Stimulated activated memory B cell treated with anti-CD40 and anti-IgM and Interleukin-4, amounts not matched to agents 10 μg/mL and 1 μg/mL and 100 μg/mL, for 72 hours (primary cell): Measurements from ENCODE around the gene CDH13.
A peak's percentile ranks its signal among the peaks of the same experiment; 100 is the strongest.

Experiments
- ATAC-seq: fragments of 150-1000 bp; cut with Tn5 transposase; 2 replicates; pipeline ENCODE4 v1.10.0; 2021
- H3K27ac Mint-ChIP-seq: one replicate; pipeline ENCODE4 v1.8.0; 2022; ENCODE audit warnings: mild to moderate bottlenecking, mixed read lengths
- H3K27me3 Mint-ChIP-seq: one replicate; pipeline ENCODE4 v1.8.0; 2022; ENCODE audit warnings: mixed read lengths
- H3K36me3 Mint-ChIP-seq: one replicate; pipeline ENCODE4 v1.8.0; 2022; ENCODE audit warnings: mixed read lengths
- H3K4me1 Mint-ChIP-seq: one replicate; pipeline ENCODE4 v1.8.0; 2022; ENCODE audit warnings: mixed read lengths
- H3K4me3 Mint-ChIP-seq: one replicate; pipeline ENCODE4 v1.8.0; 2022; ENCODE audit warnings: mild to moderate bottlenecking, moderate library complexity, mixed read lengths
- H3K9me3 Mint-ChIP-seq: one replicate; pipeline ENCODE4 v1.8.0; 2022; ENCODE audit warnings: mixed read lengths

The CDH13 gene

DNA sequence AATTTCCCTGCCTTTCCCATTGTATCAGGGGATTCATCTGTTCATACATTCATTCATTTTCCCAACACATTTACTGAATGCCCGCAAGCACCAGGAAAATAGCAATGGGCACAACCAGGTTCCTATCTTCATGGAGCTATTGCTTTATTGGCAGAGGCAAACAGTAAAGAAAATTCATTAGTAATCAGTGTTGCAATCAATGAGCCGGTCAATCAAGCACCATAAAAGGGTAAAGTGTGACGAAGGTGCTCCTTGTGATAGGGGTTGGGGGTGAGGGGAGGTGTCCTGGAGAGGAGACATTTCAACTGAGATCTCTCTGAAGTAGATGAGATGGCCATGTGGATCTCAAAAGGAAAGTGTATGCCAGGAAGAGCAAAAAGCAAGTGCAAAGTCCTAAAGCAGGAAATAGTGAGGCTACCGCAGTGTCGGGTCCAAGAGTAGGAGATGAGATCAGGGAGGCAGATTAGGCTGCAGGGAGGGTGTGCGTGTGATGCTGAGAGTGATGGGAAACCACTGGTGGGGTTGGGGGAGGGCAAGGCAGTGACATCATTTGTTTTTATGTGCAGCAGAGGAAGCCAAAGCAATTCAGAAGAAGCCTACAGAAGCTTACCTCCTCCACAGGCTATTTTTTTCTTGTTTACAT is 28.4 kb downstream of the CDH13 start:
- peak overlapping the region; percentile 6 for H3K27ac Mint-ChIP-seq
- ATAC-seq: peak; percentile 57
- no peaks in the 10 kb centered on the region for H3K36me3 Mint-ChIP-seq
- peaks cover 7% of the 10 kb centered on the region for H3K27me3 Mint-ChIP-seq
- no peak overlapping the region for H3K4me3 Mint-ChIP-seq
- H3K4me1 Mint-ChIP-seq: peaks cover 42% of the 10 kb centered on the region
- no peaks in the 10 kb centered on the region for H3K9me3 Mint-ChIP-seq

DNA sequence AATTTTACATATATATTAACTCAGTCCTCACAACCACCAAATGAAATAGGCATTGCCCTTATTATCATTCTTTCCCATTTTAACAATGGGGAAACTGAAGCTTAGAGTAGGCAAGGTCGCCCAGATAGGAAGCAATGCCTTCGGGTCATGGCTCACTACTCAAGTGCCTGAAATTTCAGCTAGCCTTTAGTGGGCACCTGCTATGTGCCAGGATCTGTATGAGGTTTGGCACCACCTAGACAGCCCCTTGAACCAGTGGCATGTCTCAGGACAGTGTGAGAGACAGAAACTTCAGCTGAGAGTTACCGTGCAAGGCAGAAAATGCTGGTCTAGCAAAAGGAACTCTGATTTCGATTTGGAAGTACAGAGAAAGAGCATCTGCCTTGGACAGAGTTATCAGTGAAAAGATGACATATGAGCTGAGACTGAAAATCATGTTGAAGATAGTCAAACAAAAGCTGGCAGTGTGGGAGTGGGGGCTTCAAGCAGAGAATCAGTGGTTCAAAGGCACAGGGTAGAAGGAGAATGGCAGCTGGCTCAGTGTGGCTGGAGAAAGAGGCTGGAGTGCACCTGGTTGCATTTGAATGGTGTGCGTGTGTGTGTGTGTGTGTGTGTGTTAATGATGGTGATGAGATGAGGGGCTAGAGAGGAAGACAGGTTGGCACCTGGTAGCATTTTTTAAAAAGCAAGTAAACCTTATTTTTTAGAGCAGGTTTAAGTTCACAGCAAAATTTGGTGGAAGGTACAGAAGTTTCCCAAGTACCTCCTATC is 29.1 kb downstream of the CDH13 start:
- H3K4me1 Mint-ChIP-seq: peaks cover 45% of the 10 kb centered on the region
- H3K4me3 Mint-ChIP-seq: no peak overlapping the region
- no peaks in the 10 kb centered on the region for H3K36me3 Mint-ChIP-seq
- H3K9me3 Mint-ChIP-seq: no peaks in the 10 kb centered on the region
- ATAC-seq: no peak
- H3K27ac Mint-ChIP-seq: peak overlapping the region; percentile 6
- peaks cover 12% of the 10 kb centered on the region for H3K27me3 Mint-ChIP-seq

DNA sequence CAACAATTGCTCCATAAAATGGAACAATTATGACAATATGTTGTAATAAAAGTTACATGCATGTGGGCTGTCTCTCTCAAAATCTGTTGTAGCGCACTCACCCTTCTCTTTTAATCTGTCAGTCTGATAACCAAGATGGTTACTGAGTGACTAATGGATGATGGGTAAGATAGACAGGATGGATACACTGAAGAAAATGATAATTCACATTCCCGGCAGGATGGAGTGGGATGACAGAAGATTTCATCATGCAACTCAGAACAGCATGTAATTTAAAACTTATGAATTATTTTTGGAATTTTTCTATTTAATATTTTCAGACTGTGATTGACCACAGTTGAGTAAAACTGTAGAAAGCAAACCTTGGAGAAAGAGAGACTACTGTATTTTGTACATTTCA is 30.5 kb downstream of the CDH13 start:
- Mint-ChIP-seq H3K36me3 (no peaks in the 10 kb centered on the region), H3K4me1 (peaks cover 37% of the 10 kb centered on the region), H3K4me3 (no peak overlapping the region), H3K9me3 (no peaks in the 10 kb centered on the region), H3K27me3 (peaks cover 20% of the 10 kb centered on the region), H3K27ac (no peak overlapping the region)
- ATAC-seq: no peak

DNA sequence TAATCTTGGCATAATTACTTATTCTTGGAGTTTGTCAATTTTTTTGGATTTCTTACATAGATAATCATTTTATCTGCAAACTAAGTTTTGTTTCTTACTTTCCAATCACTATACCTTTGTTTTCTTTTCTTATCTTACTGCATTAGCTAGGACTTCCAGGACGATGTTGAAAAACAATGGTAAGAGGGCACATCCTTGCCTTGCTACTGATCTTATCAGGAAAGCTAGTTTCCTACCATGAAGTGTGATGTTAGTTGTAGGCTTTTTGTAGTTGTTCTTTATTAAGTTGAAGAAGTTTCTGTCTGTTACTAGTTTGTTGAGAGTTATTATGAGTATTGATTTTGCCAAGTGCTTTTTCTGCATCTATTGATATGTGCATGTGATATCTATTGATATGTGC is 31.0 kb downstream of the CDH13 start:
- Mint-ChIP-seq H3K27me3 (peaks cover 26% of the 10 kb centered on the region), H3K36me3 (no peaks in the 10 kb centered on the region), H3K9me3 (no peaks in the 10 kb centered on the region), H3K4me1 (peaks cover 35% of the 10 kb centered on the region), H3K4me3 (no peak overlapping the region), H3K27ac (no peak overlapping the region)
- ATAC-seq: no peak

DNA sequence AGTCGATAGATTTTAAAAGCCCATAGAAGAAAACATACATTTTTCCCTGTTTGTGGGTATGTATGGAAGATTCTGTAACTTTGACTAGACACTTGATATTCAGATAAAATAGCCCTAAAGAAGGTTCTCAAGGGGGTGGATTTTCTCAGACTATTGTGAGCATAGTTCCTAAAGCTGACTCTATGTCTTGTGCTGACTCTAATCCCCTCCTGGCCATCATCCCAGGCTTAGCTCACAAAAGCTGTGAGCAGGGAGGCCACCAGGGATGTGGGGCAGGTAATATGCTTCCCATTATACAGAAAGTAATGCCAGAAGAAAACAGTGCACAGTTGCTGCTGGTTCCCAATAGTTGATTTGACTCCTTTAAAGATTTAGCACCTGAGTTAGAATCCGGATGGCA is 32.0 kb downstream of the CDH13 start:
- H3K4me1 Mint-ChIP-seq: peaks cover 27% of the 10 kb centered on the region
- no peaks in the 10 kb centered on the region for H3K36me3 Mint-ChIP-seq
- no peak overlapping the region for H3K4me3 Mint-ChIP-seq
- H3K27me3 Mint-ChIP-seq: peaks cover 36% of the 10 kb centered on the region
- H3K27ac Mint-ChIP-seq: no peak overlapping the region
- ATAC-seq: no peak
- H3K9me3 Mint-ChIP-seq: no peaks in the 10 kb centered on the region

DNA sequence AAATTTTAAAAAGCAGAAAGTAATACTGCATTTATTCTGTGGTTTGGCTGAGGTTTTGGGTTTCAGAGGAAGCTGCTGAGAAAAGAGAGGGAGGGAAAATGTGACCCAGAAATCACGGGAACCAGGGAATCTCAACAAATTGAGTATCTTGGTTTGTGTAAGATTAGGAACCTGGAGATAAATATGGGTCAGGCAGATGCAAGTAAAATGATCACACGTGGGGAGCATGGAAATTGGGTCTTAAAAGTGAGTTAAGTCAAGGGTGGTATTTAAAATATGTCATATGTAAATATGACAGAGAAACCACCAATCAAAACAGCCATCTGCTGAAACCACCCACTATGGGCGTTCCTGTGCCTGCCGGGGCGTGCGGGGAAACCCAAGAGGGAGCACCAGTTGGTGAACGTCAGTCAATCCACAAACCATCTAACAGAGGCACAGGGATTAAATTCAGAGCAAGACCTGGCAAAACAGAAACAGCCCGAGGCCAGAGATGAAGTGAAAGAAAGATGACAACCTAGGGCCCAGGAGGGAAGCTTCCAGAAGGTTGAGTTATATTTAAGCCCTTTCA is 33.4 kb downstream of the CDH13 start:
- H3K4me3 Mint-ChIP-seq: no peak overlapping the region

DNA sequence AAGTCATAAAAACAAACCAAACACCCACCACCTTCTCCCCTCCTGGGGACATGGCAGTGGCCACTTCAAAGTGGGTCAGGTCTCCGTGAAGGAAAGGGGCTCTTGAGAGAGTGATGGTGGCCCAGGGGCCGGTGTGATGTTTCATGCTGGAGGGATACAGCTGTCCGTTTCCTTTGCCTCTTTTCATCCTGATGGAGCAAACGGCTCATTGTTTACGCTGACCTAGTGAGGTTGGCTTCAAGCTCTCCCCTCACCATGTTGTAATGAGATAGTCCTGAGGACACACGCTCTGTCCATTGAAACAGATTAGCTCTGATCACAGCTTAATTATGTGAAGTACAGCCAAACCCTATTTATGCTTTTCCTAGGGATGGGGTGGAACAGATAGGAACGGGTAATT is 34.2 kb downstream of the CDH13 start:
- Mint-ChIP-seq H3K4me3 (no peak overlapping the region), H3K4me1 (peaks cover 11% of the 10 kb centered on the region), H3K27me3 (peaks cover 48% of the 10 kb centered on the region), H3K27ac (no peak overlapping the region), H3K9me3 (no peaks in the 10 kb centered on the region), H3K36me3 (no peaks in the 10 kb centered on the region)
- no peak for ATAC-seq

More for the DNA sequence above, 33.4 kb downstream of the CDH13 start:
- Mint-ChIP-seq H3K36me3 (no peaks in the 10 kb centered on the region), H3K4me1 (peaks cover 17% of the 10 kb centered on the region), H3K9me3 (no peaks in the 10 kb centered on the region), H3K27ac (no peak overlapping the region), H3K27me3 (peaks cover 41% of the 10 kb centered on the region)
- ATAC-seq: no peak

DNA sequence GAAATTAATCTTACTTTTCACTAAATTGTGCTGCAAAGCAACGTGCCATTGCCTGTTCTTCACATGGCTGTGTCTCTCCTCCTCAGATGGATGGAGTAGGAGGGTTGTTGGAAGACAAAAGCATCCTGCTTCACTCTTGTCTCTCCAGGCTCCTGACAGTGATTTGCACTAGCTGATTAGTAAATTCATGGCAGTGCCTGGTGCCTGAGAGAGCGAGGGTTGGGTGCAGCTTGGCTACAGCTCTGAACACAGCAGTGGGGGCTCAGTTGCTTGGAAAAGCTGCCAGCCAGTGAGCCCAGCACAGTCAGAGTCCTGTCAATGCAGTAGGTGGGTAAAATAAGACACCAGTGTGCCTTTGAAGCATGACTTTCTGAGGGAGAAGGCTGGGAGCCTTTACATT is 37.4 kb downstream of the CDH13 start:
- H3K36me3 Mint-ChIP-seq: no peaks in the 10 kb centered on the region
- no peak overlapping the region for H3K4me3 Mint-ChIP-seq
- H3K27me3 Mint-ChIP-seq: peaks cover 50% of the 10 kb centered on the region
- peaks cover 8% of the 10 kb centered on the region for H3K4me1 Mint-ChIP-seq
- H3K27ac Mint-ChIP-seq: no peak overlapping the region
- no peaks in the 10 kb centered on the region for H3K9me3 Mint-ChIP-seq
- ATAC-seq: no peak

DNA sequence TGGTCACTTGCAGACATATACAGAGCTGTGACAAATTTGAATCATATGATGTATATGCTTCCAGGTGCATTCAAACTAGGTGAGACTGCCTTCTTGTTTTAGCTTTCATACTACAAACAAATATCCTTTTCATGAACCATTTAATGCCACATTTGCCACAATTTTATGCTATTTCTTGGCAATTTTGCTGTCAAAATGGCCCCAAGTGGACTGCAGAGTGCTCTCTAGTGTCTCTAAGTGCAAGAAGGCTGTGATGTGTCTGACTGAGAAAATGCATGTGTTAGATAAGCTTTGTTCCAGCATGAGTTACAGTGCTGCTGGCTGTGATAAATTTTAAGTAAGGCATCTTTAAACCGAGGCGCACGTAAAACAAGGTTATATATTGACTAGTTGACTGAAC is 38.3 kb downstream of the CDH13 start:
- no peak overlapping the region for H3K27ac Mint-ChIP-seq
- H3K36me3 Mint-ChIP-seq: no peaks in the 10 kb centered on the region

DNA sequence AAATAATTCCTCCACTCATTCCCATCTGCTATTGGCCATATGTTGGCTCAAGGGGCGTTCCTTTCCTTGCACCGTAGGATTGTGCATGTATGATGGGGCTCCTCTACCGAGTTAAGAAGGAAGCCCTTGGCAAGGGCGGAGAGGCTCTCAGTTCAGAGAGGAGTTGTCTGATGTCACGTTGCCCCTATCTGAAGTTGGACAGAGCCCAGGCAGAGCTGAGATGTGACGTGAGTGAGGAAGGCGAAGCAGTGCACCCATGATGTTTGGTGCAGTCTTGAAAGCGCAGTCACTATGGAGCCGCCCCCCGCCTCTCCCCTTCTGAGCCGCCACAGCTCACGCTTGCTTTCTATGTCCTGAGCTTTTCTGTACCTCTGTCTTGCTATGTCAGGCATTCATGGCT is 40.7 kb downstream of the CDH13 start:
- no peak for ATAC-seq
- no peaks in the 10 kb centered on the region for H3K9me3 Mint-ChIP-seq
- no peaks in the 10 kb centered on the region for H3K36me3 Mint-ChIP-seq
- peaks cover 28% of the 10 kb centered on the region for H3K27me3 Mint-ChIP-seq
- H3K4me1 Mint-ChIP-seq: no peaks in the 10 kb centered on the region
- H3K4me3 Mint-ChIP-seq: no peak overlapping the region
- no peak overlapping the region for H3K27ac Mint-ChIP-seq

More for the DNA sequence above, 38.3 kb downstream of the CDH13 start:
- no peak overlapping the region for H3K4me3 Mint-ChIP-seq
- peaks cover 44% of the 10 kb centered on the region for H3K27me3 Mint-ChIP-seq
- peaks cover 4% of the 10 kb centered on the region for H3K4me1 Mint-ChIP-seq
- no peak for ATAC-seq
- no peaks in the 10 kb centered on the region for H3K9me3 Mint-ChIP-seq

DNA sequence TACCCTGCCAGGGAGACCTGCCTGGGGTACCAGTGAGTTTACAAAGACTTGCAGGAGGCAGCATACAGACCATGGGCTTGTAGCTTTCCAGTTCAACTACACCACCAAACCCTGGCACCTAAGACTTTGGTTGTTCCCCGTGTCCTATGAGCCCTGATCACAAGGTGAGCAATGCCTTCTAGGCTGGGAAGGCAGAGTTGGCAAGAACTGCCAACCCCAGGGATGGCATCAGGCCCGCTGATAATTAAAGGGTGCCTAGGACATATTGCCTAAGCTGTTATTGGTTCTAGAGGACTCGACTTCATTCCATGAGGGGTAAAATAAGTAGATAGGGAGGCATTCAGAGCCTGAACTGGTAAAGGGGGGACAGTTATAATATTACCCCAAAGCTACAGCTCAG is 41.3 kb downstream of the CDH13 start:
- Mint-ChIP-seq H3K27ac (no peak overlapping the region), H3K9me3 (no peaks in the 10 kb centered on the region), H3K27me3 (peaks cover 21% of the 10 kb centered on the region), H3K4me1 (no peaks in the 10 kb centered on the region), H3K4me3 (no peak overlapping the region), H3K36me3 (no peaks in the 10 kb centered on the region)
- no peak for ATAC-seq

DNA sequence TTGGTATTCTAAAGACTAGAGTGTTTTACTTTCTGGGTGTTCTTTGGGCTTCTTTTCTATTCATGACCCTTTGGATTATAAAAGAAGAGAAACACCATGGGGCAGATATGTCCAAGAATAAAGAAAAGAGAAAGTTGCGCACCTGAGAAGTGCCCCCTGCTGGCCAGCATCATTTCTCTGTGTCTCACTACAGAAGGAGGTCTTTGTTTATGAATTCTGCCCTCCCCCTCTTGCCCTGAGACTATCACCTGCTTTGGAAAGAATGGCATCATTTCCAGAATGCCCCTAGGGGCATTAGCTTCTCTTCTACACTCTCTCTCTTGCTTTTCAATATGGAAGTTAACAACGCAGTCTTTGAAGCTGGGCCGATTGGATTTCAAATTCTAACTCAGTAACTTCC is 45.0 kb downstream of the CDH13 start:
- Mint-ChIP-seq H3K4me1 (no peaks in the 10 kb centered on the region), H3K9me3 (no peaks in the 10 kb centered on the region), H3K36me3 (no peaks in the 10 kb centered on the region), H3K27ac (no peak overlapping the region), H3K4me3 (no peak overlapping the region), H3K27me3 (peaks cover 9% of the 10 kb centered on the region)
- ATAC-seq: no peak

DNA sequence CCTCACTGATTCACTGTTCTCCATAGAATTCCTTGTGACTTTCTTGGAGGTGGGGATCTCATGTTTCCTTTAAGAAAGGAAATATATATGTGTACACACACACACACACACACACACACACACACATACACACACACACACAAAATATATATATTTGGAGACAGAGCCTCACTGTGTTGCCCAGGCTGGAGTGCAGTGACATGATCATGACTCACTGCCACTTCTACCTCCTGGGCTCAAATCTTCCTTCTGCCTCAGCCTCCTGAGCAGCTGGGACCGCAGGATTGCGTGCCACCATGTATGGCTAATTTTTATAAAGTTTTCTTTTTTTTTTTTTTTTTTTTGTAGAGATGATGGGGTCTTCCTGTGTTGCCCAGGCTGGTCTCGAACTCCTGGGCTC is 45.9 kb downstream of the CDH13 start:
- Mint-ChIP-seq H3K4me3 (no peak overlapping the region), H3K9me3 (no peaks in the 10 kb centered on the region), H3K27ac (no peak overlapping the region), H3K27me3 (peaks cover 10% of the 10 kb centered on the region), H3K4me1 (no peaks in the 10 kb centered on the region), H3K36me3 (no peaks in the 10 kb centered on the region)
- no peak for ATAC-seq

DNA sequence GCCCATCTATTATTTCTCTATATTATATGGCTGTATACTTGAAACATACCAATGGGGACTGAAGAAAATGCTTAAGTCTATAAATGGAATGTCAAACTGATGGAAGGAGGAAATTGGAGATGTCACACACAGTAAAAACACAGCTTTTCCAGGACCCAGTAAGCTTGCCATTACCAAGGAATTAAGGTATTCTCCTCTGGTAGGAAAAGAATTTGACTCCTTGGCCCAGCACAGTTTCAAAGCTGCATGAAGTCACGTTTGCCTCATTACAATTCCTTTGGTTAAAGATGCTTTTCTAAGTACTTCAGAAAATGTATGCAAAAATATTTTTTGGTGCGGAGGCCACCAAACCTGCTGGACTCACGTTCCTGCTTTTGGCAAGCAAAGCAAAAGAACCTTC is 48.5 kb downstream of the CDH13 start:
- no peak overlapping the region for H3K27ac Mint-ChIP-seq
- peaks cover 10% of the 10 kb centered on the region for H3K27me3 Mint-ChIP-seq
- H3K36me3 Mint-ChIP-seq: no peaks in the 10 kb centered on the region
- no peak for ATAC-seq
- no peaks in the 10 kb centered on the region for H3K9me3 Mint-ChIP-seq
- no peak overlapping the region for H3K4me3 Mint-ChIP-seq
- H3K4me1 Mint-ChIP-seq: no peaks in the 10 kb centered on the region

DNA sequence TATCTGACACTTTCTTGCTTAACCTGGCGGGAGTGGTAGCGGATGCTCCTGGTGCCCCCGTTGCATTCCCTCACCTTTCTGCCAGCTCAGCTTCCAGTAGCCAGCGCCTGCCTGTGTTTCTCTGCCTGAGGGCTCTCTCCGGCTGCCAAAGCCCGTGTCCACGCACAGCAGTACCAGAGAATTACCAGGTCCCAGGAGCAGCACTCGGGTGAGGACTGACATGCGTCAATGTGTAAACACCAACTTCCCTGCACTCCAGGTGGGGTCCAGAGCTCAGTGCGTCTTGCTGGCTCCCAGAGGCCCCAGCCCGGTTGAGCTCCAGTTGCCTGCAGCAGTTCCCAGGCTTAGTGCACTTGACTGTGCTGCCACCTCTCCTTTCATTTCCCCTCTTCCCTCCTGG is 54.8 kb downstream of the CDH13 start:
- no peak for ATAC-seq
- H3K9me3 Mint-ChIP-seq: no peaks in the 10 kb centered on the region

DNA sequence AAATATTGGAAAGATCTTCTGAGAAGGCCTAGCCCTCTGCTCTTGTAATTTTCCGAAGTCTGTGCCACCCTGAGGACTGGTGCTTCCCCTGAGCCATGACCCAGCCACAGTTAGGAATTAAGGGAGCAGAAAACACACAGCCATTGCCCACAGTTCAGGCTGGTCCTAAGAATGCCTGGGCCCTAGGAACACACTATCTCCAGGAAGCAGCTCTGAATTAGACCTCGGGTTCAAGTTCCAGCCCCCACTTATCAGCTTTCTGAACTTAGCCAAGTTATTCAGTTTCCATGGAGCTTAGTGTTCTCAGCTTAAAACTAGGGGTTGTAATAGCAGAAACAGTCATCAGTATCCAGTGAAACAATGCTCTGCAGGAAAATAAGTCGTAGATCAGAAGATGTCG is 56.0 kb downstream of the CDH13 start:
- Mint-ChIP-seq H3K9me3 (no peaks in the 10 kb centered on the region), H3K4me1 (no peaks in the 10 kb centered on the region), H3K27ac (no peak overlapping the region), H3K4me3 (no peak overlapping the region), H3K27me3 (peaks cover 16% of the 10 kb centered on the region), H3K36me3 (no peaks in the 10 kb centered on the region)
- no peak for ATAC-seq

More for the DNA sequence above, 54.8 kb downstream of the CDH13 start:
- Mint-ChIP-seq H3K36me3 (no peaks in the 10 kb centered on the region), H3K27ac (no peak overlapping the region), H3K4me3 (no peak overlapping the region), H3K27me3 (peaks cover 14% of the 10 kb centered on the region), H3K4me1 (no peaks in the 10 kb centered on the region)
